Activated CD8-positive, alpha-beta T cell treated with anti-CD3 and anti-CD28 coated beads for 36 hours (primary cell): ENCODE results near the gene GCAT. TPM values are rescaled to one million over a fixed set of nuclear protein-coding genes. Genes with fewer than 3 reads are reported as not detected.

ENCODE experiments used
- ATAC-seq: fragments of 200-7000 bp; cut with Tn5 transposase; one replicate; pipeline ENCODE4 v1.10.0; 2021; ENCODE audit warnings: mild to moderate bottlenecking, moderate library complexity
- CTCF ChIA-PET: fragments of 350-600 bp; sonication (Branson Sonifier 250); formaldehyde crosslinking; loops from one replicate; lab custom pipeline; 2021; ENCODE audit warnings: antibody characterized with exemption; lab: Charles Lee
- POLR2A ChIA-PET: fragments of 350-600 bp; sonication (Branson Sonifier 250); formaldehyde crosslinking; loops from one replicate; lab custom pipeline; 2021; ENCODE audit warnings: antibody characterized with exemption; lab: Charles Lee
- DNase-seq: peaks from one replicate; pipeline ENCODE4 v3.0.0-alpha.2; 2020
- H3K27ac Mint-ChIP-seq: one replicate; pipeline ENCODE4 v1.8.0; 2021; ENCODE audit warnings: mild to moderate bottlenecking, mixed read lengths
- H3K27me3 Mint-ChIP-seq: one replicate; pipeline ENCODE4 v1.8.0; 2021; ENCODE audit warnings: mixed read lengths
- H3K36me3 Mint-ChIP-seq: one replicate; pipeline ENCODE4 v1.8.0; 2021; ENCODE audit warnings: low read depth, mixed read lengths
- H3K4me1 Mint-ChIP-seq: one replicate; pipeline ENCODE4 v1.8.0; 2021; ENCODE audit warnings: low read depth, mixed read lengths
- H3K4me3 Mint-ChIP-seq: one replicate; pipeline ENCODE4 v1.8.0; 2021; ENCODE audit warnings: mild to moderate bottlenecking, moderate library complexity, mixed read lengths
- H3K9me3 Mint-ChIP-seq: one replicate; pipeline ENCODE4 v1.8.0; 2021; ENCODE audit warnings: mixed read lengths
- CTCF ChIP-seq: fragments of 200-600 bp; IDR thresholded peaks from one replicate; pipeline ENCODE4 v1.8.0; 2022; ENCODE audit warnings: antibody characterized with exemption, mild to moderate bottlenecking
- intact Hi-C: fragments of 100-400 bp; cut with micrococcal nuclease; formaldehyde crosslinking; loops from one replicate; pipeline ENCODE4 v1.10.0; 2022
- total RNA-seq, 2 experiments: library from RNA; stranded (reverse); gene quantifications; one replicate each; pipeline ENCODE4 v1.2.3, GENCODE V29; 2021

The GCAT gene
- total RNA-seq, 2 experiments from 2014 or later: 19.0 to 20.4 TPM

DNA sequence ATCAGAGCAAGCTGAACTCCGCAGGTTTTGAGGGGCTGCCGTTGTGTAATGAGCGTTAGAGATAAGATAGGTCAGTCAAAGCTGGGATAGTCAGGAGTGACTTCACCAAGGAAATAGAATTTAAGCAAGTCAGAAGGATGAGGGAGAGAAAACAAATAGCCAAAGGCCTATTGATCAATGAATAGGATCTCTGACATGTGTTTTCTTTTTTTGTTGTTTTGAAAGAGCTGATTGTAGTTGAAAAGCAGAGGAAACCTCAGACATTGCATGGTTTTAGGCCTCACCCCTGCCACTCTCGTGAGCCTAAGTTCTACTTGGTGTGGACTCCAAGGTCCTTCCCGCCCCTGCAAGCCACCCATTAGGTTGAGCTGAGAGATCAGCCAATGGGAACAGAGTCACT, 44.7 kb downstream of the GCAT start:
- CTCF ChIA-PET: interaction anchor here (2.4 to 5.8 kb wide), 2 partner anchors 11 to 34 kb away, joined by 24 to 28 read pairs; no protein-coding TSS in a partner anchor

GRCh38 chr22:37854946-37855345, 47.2 kb downstream of the GCAT start:
- ChIA-PET POLR2A (interaction anchor here (1.0 to 1.8 kb wide), 2 partner anchors 10 to 17 kb away, joined by 3 to 6 read pairs; no protein-coding TSS in a partner anchor), CTCF (interaction anchor here (0.7 to 5.8 kb wide), 3 partner anchors 9 to 47 kb away, joined by 3 to 28 read pairs (median 8); no protein-coding TSS in a partner anchor)
- H3K27me3 Mint-ChIP-seq: no peaks in the 10 kb centered on the region
- H3K4me1 Mint-ChIP-seq: peaks cover 39% of the 10 kb centered on the region
- intact Hi-C loops: no loop called here
- ATAC-seq: no peak
- TF ChIP-seq CTCF: no peak
- DNase-seq: no peak
- peaks cover 61% of the 10 kb centered on the region for H3K36me3 Mint-ChIP-seq
- H3K9me3 Mint-ChIP-seq: no peaks in the 10 kb centered on the region
- no peak overlapping the region for H3K4me3 Mint-ChIP-seq
- H3K27ac Mint-ChIP-seq: peak overlapping the region; percentile 29

More for the DNA sequence above, 44.7 kb downstream of the GCAT start:
- intact Hi-C loops: no loop called here
- Mint-ChIP-seq H3K27ac (peak overlapping the region; percentile 68), H3K9me3 (no peaks in the 10 kb centered on the region), H3K27me3 (no peaks in the 10 kb centered on the region), H3K4me1 (peaks cover 49% of the 10 kb centered on the region), H3K36me3 (peaks cover 66% of the 10 kb centered on the region), H3K4me3 (no peak overlapping the region)
- POLR2A ChIA-PET: interaction anchor here (1.3 to 1.9 kb wide), 3 partner anchors 9 to 20 kb away, joined by 4 to 6 read pairs (median 5); partner anchors contain the start of gene ANKRD54
- no peak for TF ChIP-seq CTCF
- DNase-seq (no peak), ATAC-seq (no peak)

- no peak overlapping the region for H3K27ac Mint-ChIP-seq
- peaks cover 60% of the 10 kb centered on the region for H3K36me3 Mint-ChIP-seq
- intact Hi-C loops: no loop called here
- ChIA-PET CTCF (interaction anchor here (0.7 to 5.8 kb wide), 5 partner anchors 8 to 212 kb away, joined by 3 to 28 read pairs (median 6); no protein-coding TSS in a partner anchor), POLR2A (interaction anchor here (0.9 to 1.8 kb wide), 3 partner anchors 10 to 17 kb away, joined by 3 to 6 read pairs (median 3); partner anchors contain the start of gene ANKRD54)
- no peak overlapping the region for H3K4me3 Mint-ChIP-seq
- H3K27me3 Mint-ChIP-seq: no peaks in the 10 kb centered on the region
- ATAC-seq: no peak
- TF ChIP-seq CTCF: no peak
- H3K4me1 Mint-ChIP-seq: peaks cover 38% of the 10 kb centered on the region
- DNase-seq: no peak
- no peaks in the 10 kb centered on the region for H3K9me3 Mint-ChIP-seq
Observed at GRCh38 chr22:37855462-37855861, 47.7 kb downstream of the GCAT start.

- ATAC-seq: no peak
- ChIA-PET CTCF (interaction anchor here (0.8 to 3.9 kb wide), 10 partner anchors 11 to 224 kb away, joined by 3 to 89 read pairs (median 4); partner anchors contain the start of gene ANKRD54), POLR2A (interaction anchor here (0.8 to 1.2 kb wide), 3 partner anchors 11 to 27 kb away, joined by 3 to 4 read pairs (median 3); partner anchors contain the start of gene EIF3L)
- no peak for DNase-seq
- intact Hi-C loops: loop anchor here (5.0 kb wide), 1 partner anchor 44 kb away; no protein-coding TSS in a partner anchor
- Mint-ChIP-seq H3K4me3 (no peak overlapping the region), H3K36me3 (peaks cover 58% of the 10 kb centered on the region), H3K4me1 (peaks cover 9% of the 10 kb centered on the region), H3K27ac (peak overlapping the region; percentile 16), H3K9me3 (no peaks in the 10 kb centered on the region), H3K27me3 (no peaks in the 10 kb centered on the region)
- TF ChIP-seq CTCF: no peak
Observed at GRCh38 chr22:37860796-37861421, 53.2 kb downstream of the GCAT start.
